DND-41 (cell line): ENCODE data around the gene HTT.

Experiments
- ATAC-seq: fragments of 200-7000 bp; cut with Tn5 transposase; 3 replicates; pipeline ENCODE4 v1.9.1; 2021; ENCODE audit warnings: low read depth; ENCODE audit not compliant: insufficient read depth
- DNase-seq: peaks from one replicate; pipeline ENCODE4 v3.0.0-alpha.2; 2020
- H2AFZ ChIP-seq: 2 replicates; pipeline ENCODE4 v1.6.0; 2012; ENCODE audit warnings: low read depth, low read length
- H3K27ac ChIP-seq: 2 replicates; pipeline ENCODE4 v1.5.1; 2012; ENCODE audit warnings: low read length, inconsistent platforms
- H3K27me3 ChIP-seq: fragments of 200-600 bp; sonication (generic); 2 replicates; pipeline ENCODE4 v1.6.0; 2012; ENCODE audit warnings: low read length, mild to moderate bottlenecking, inconsistent platforms; ENCODE audit not compliant: insufficient read depth, poor library complexity
- H3K36me3 ChIP-seq: 2 replicates; pipeline ENCODE4 v1.5.1; 2012; ENCODE audit warnings: low read length, inconsistent platforms; ENCODE audit not compliant: insufficient read depth
- H3K4me1 ChIP-seq: 2 replicates; pipeline ENCODE4 v1.5.1; 2012; ENCODE audit warnings: mild to moderate bottlenecking, low read length; ENCODE audit not compliant: insufficient read depth
- H3K4me2 ChIP-seq: 2 replicates; pipeline ENCODE4 v1.6.0; 2012; ENCODE audit warnings: mild to moderate bottlenecking, moderate library complexity, low read length, inconsistent platforms; ENCODE audit not compliant: insufficient read depth
- H3K4me3 ChIP-seq, 2 experiments: fragments of 200-600 bp in 1 of 2; shearing (Covaris generic) in 1 of 2; 2 replicates each; pipeline ENCODE4 v1.5.1; 2012 to 2016; ENCODE audit warnings: inconsistent platforms in 2 of 2, low read length in 2 of 2, mild to moderate bottlenecking in 2 of 2, low read depth in 1 of 2, moderate library complexity in 1 of 2
- H3K79me2 ChIP-seq: 2 replicates; pipeline ENCODE4 v1.6.0; 2012; ENCODE audit warnings: low read length, inconsistent platforms; ENCODE audit not compliant: insufficient read depth
- H3K9ac ChIP-seq: 2 replicates; pipeline ENCODE4 v1.6.0; 2012; ENCODE audit warnings: low read depth, mild to moderate bottlenecking, inconsistent platforms, low read length, moderate library complexity
- H3K9me3 ChIP-seq: 2 replicates; pipeline ENCODE4 v1.5.1; 2012; ENCODE audit warnings: low read length, moderate library complexity, mild to moderate bottlenecking, inconsistent platforms; ENCODE audit not compliant: insufficient read depth, severe bottlenecking
- H4K20me1 ChIP-seq: 2 replicates; pipeline ENCODE4 v1.6.0; 2012; ENCODE audit warnings: low read length; ENCODE audit not compliant: insufficient read depth
- EZH2 ChIP-seq: IDR thresholded peaks from 3 replicates; pipeline ENCODE4 v1.6.1; 2012; ENCODE audit warnings: borderline replicate concordance, low read depth, mild to moderate bottlenecking, moderate library complexity, low read length, inconsistent platforms; ENCODE audit not compliant: severe bottlenecking
- TF ChIP-seq, protein P1 (sequence below): IDR thresholded peaks from 2 replicates; pipeline ENCODE4 v1.5.1; 2012; ENCODE audit warnings: borderline replicate concordance, low read length, moderate library complexity, mild to moderate bottlenecking; ENCODE audit not compliant: poor library complexity, severe bottlenecking; ENCODE audit errors: extremely low read depth

The HTT gene

DNA sequence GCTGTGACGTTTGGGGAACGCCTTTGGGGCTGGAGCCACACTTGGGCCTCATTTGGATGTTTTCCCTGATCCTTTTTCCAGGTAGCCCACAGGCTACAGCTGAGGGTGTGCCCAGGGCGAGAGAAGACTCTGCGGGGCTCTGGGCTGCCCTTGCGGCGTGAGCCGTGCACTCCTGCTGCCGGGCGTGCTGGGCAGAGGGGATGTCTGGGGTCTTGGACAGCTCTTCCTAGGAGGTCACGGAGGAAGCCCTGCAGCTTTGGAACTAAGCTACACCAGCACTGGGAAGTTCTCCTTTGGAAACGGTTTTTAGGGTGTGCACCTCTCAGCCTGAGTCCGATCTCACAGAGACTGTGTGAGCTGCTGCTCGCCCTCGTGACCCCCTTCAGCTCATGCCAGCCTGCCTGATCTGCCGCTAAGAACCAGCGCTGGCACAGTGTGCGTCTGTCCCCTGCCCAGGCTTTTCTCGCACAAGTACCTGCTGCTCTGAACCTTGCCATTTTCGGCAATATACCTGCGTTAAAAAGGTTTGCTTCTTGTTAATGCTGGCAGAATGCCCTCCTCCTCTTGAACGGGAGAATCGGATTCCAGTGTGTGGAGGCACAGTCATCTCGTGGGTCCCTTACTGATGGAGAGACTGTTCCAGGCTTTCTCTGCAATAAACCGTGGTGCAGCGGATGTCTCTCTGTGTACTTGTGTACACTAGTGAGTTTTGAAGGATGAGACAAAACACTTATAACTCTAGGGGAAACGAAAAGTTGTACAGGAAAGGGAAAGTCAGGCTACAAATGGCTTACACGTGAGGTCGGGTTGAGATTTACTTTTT, 188.8 kb downstream of the HTT start:
- Histone ChIP-seq H3K9ac (no peak overlapping the region), H3K79me2 (no peaks in the 10 kb centered on the region), H3K36me3 (no peaks in the 10 kb centered on the region), H4K20me1 (no peaks in the 10 kb centered on the region), H3K4me2 (no peak overlapping the region), H3K27me3 (no peaks in the 10 kb centered on the region), H3K4me3 (no peak overlapping the region), H3K4me1 (no peaks in the 10 kb centered on the region), H2AFZ (no peak overlapping the region), H3K9me3 (no peaks in the 10 kb centered on the region), H3K27ac (no peak overlapping the region)
- DNase-seq (no peak), ATAC-seq (no peak)
- TF ChIP-seq, protein P1, sequence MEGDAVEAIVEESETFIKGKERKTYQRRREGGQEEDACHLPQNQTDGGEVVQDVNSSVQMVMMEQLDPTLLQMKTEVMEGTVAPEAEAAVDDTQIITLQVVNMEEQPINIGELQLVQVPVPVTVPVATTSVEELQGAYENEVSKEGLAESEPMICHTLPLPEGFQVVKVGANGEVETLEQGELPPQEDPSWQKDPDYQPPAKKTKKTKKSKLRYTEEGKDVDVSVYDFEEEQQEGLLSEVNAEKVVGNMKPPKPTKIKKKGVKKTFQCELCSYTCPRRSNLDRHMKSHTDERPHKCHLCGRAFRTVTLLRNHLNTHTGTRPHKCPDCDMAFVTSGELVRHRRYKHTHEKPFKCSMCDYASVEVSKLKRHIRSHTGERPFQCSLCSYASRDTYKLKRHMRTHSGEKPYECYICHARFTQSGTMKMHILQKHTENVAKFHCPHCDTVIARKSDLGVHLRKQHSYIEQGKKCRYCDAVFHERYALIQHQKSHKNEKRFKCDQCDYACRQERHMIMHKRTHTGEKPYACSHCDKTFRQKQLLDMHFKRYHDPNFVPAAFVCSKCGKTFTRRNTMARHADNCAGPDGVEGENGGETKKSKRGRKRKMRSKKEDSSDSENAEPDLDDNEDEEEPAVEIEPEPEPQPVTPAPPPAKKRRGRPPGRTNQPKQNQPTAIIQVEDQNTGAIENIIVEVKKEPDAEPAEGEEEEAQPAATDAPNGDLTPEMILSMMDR, result no peak
- no peak for TF ChIP-seq EZH2

DNA sequence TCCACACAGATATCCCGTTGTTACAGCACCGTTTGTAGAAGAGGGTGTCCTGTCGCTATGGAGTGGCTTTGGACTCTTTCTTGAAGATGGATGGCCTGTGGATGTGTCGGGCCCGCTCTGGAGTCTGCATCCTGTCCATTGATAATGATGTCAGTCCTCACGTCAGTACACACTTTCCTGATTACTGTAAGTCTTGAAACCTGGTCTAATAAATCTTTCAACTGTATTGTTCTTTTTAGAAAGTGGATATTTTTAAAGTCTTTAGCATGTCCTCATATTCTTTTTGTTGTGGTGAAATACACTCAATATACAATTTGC, 189.4 kb downstream of the HTT start:
- Histone ChIP-seq H3K4me3 (no peak overlapping the region), H3K4me1 (no peaks in the 10 kb centered on the region), H3K36me3 (no peaks in the 10 kb centered on the region), H4K20me1 (no peaks in the 10 kb centered on the region), H3K79me2 (no peaks in the 10 kb centered on the region), H3K4me2 (no peak overlapping the region), H3K27me3 (no peaks in the 10 kb centered on the region), H3K9ac (no peak overlapping the region), H2AFZ (no peak overlapping the region), H3K27ac (no peak overlapping the region), H3K9me3 (no peaks in the 10 kb centered on the region)
- no peak for TF ChIP-seq EZH2
- TF ChIP-seq, protein P1, result no peak
- DNase-seq (no peak), ATAC-seq (no peak)

DNA sequence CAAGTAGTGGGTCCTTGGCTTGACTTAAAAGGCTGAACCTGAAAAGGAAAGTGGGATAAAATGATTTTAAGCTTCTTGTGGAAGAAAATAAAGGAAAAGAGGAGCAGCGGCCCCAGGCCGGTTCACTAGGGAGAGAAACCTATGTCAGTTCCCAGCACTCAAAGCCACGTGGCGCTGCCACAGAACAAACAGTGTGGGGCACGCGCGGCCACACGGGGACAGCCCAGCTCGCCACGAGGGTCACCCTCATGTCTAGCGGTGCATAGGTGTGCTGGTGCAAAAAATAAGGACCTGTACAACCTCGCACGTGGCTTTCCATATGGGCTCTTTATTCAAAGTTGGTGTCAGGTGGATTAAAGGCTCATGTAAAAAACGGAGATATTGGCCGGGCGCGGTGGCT, 191.6 kb downstream of the HTT start:
- no peak for ATAC-seq
- no peaks in the 10 kb centered on the region for H4K20me1 ChIP-seq
- no peaks in the 10 kb centered on the region for H3K9me3 ChIP-seq
- TF ChIP-seq EZH2, result no peak
- TF ChIP-seq, protein P1, result no peak
- H3K4me3 ChIP-seq, result no peak overlapping the region
- H3K27ac ChIP-seq, result no peak overlapping the region
- H3K79me2 ChIP-seq, result no peaks in the 10 kb centered on the region
- H3K27me3 ChIP-seq, result no peaks in the 10 kb centered on the region
- no peaks in the 10 kb centered on the region for H3K36me3 ChIP-seq
- no peak overlapping the region for H3K4me2 ChIP-seq
- no peak overlapping the region for H2AFZ ChIP-seq
- no peak for DNase-seq
- no peak overlapping the region for H3K9ac ChIP-seq
- H3K4me1 ChIP-seq, result no peaks in the 10 kb centered on the region
